Panc1 (cell line): ENCODE results near the gene INPP5F. TPM values are rescaled to one million over a fixed set of nuclear protein-coding genes. Genes with fewer than 3 reads are reported as not detected.

ENCODE experiments used
- ATAC-seq: fragments of 200-7000 bp; cut with Tn5 transposase; 2 replicates; pipeline ENCODE4 v1.9.1; 2020; ENCODE audit warnings: mild to moderate bottlenecking, moderate library complexity
- BruUV-seq: library from RNA; stranded (reverse); fragments of 400-500 nt; replicated peaks from 2 replicates; lab custom pipeline; 2021; lab: Mats Ljungman, UMichigan
- CTCF ChIA-PET: fragments of 300-600 bp; sonication (Branson Sonifier 250); formaldehyde crosslinking; loops from one replicate; lab custom pipeline; 2022; ENCODE audit warnings: antibody characterized with exemption; lab: Charles Lee
- POLR2A ChIA-PET: fragments of 300-600 bp; sonication (Branson Sonifier 250); formaldehyde crosslinking; loops from one replicate; lab custom pipeline; 2022; ENCODE audit warnings: antibody characterized with exemption; lab: Charles Lee
- DNase-seq: peaks from one replicate; pipeline ENCODE4 v3.0.0-alpha.2; 2010; ENCODE audit warnings: low read depth, low spot score
- H3K27ac ChIP-seq: 2 replicates; pipeline ENCODE4 v1.5.1; 2011; ENCODE audit warnings: mild to moderate bottlenecking, low read length, inconsistent platforms
- H3K27me3 ChIP-seq: fragments of 200-500 bp; sonication (Bioruptor generic); 2 replicates; pipeline ENCODE4 v1.6.0; 2014; ENCODE audit warnings: low read length, inconsistent platforms; ENCODE audit not compliant: control insufficient read depth, insufficient read depth
- H3K36me3 ChIP-seq: fragments of 200-500 bp; sonication (Bioruptor generic); 2 replicates; pipeline ENCODE4 v1.5.1; 2014; ENCODE audit warnings: inconsistent platforms, mild to moderate bottlenecking, low read length, moderate library complexity; ENCODE audit not compliant: control insufficient read depth, insufficient read depth
- H3K4me1 ChIP-seq: 2 replicates; pipeline ENCODE4 v1.5.1; 2011; ENCODE audit warnings: inconsistent platforms, mild to moderate bottlenecking, low read length, moderate library complexity; ENCODE audit not compliant: control insufficient read depth, insufficient read depth
- H3K4me3 ChIP-seq, 2 experiments: 2 replicates each; pipeline ENCODE4 v1.5.1; 2011 to 2012; ENCODE audit warnings: low read depth in 2 of 2, low read length in 2 of 2, mild to moderate bottlenecking in 2 of 2, inconsistent platforms in 1 of 2, moderate library complexity in 1 of 2
- H3K9me3 ChIP-seq: fragments of 200-500 bp; sonication (Bioruptor generic); 2 replicates; pipeline ENCODE4 v1.5.1; 2014; ENCODE audit warnings: low read depth, mild to moderate bottlenecking, inconsistent platforms, low read length, moderate library complexity; ENCODE audit not compliant: control insufficient read depth, insufficient read depth
- POLR2AphosphoS5 ChIP-seq: IDR thresholded peaks from 2 replicates; pipeline ENCODE4 v1.6.1; 2012; ENCODE audit warnings: mild to moderate bottlenecking, low read depth, low read length, moderate library complexity
- REST ChIP-seq, 2 experiments: IDR thresholded peaks; 2 replicates each; pipeline ENCODE4 v1.6.1; 2011 to 2012; ENCODE audit warnings: low read depth in 2 of 2, control low read depth in 1 of 2, low read length in 1 of 2, mild to moderate bottlenecking in 1 of 2, moderate library complexity in 1 of 2; ENCODE audit not compliant: insufficient read depth in 1 of 2
- SIN3A ChIP-seq: IDR thresholded peaks from 2 replicates; pipeline ENCODE4 v1.6.1; 2012; ENCODE audit warnings: low read depth, mild to moderate bottlenecking, low read length, moderate library complexity, borderline replicate concordance; ENCODE audit not compliant: insufficient read depth
- TCF7L2 ChIP-seq: IDR thresholded peaks from 2 replicates; pipeline ENCODE4 v1.6.1; 2011; ENCODE audit warnings: mild to moderate bottlenecking, low read depth, low read length, inconsistent platforms
- in situ Hi-C: cut with HindIII; loops from 2 replicates; pipeline ENCODE4 v1.10.0; 2016; ENCODE audit warnings: low sequenced_read_pairs, low pct_unique_long_range_greater_than_20kb
- intact Hi-C: fragments of 100-400 bp; cut with micrococcal nuclease; formaldehyde crosslinking; loops from one replicate; pipeline ENCODE4 v1.10.0; 2022; ENCODE audit not compliant: unreplicated experiment
- total RNA-seq: library from RNA; stranded (reverse); gene quantifications from one replicate; pipeline ENCODE4 v1.2.1, GENCODE V29; 2021; ENCODE audit not compliant: unreplicated experiment
- TF ChIP-seq, protein P1 (sequence below): fragments of 450-650 bp; IDR thresholded peaks from 2 replicates; pipeline ENCODE4 v1.5.1; 2017; ENCODE audit warnings: mild to moderate bottlenecking

INPP5F gene
- total RNA-seq, 1 experiment from 2014 or later, result 26.7 TPM

DNA sequence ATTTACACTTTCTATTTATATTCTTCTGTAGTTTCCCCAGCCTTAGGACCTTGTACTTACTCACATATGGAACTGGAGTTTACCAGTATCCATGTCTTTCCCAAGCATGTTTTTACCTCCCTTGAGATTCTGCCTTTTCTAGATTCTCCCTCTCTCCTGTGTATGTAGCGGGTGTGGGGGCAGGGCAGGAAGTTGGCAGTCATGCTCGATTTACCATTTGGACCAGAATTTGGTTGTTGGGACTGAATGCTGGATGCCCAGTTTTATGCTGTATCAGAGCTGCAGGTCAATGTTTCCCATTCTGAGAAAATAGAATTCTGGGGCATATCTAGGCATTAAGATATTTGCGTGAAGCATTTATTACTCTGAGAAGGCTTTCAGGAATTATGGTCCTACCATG, 14.2 kb downstream of the INPP5F start:
- intact Hi-C loops (no loop called here), in situ Hi-C loops (no loop called here)
- ATAC-seq (no peak), DNase-seq (no peak)
- H3K36me3 ChIP-seq, result no peaks in the 10 kb centered on the region
- no peaks in the 10 kb centered on the region for H3K27me3 ChIP-seq
- no peaks in the 10 kb centered on the region for H3K9me3 ChIP-seq
- POLR2A ChIA-PET, result no interaction called here
- no peak overlapping the region for H3K27ac ChIP-seq
- CTCF ChIA-PET, result no interaction called here
- H3K4me1 ChIP-seq, result peaks cover 21% of the 10 kb centered on the region
- H3K4me3 ChIP-seq, result no peak overlapping the region
- no peak for TF ChIP-seq POLR2AphosphoS5
- no peak for TF ChIP-seq SIN3A
- TF ChIP-seq, protein P1, sequence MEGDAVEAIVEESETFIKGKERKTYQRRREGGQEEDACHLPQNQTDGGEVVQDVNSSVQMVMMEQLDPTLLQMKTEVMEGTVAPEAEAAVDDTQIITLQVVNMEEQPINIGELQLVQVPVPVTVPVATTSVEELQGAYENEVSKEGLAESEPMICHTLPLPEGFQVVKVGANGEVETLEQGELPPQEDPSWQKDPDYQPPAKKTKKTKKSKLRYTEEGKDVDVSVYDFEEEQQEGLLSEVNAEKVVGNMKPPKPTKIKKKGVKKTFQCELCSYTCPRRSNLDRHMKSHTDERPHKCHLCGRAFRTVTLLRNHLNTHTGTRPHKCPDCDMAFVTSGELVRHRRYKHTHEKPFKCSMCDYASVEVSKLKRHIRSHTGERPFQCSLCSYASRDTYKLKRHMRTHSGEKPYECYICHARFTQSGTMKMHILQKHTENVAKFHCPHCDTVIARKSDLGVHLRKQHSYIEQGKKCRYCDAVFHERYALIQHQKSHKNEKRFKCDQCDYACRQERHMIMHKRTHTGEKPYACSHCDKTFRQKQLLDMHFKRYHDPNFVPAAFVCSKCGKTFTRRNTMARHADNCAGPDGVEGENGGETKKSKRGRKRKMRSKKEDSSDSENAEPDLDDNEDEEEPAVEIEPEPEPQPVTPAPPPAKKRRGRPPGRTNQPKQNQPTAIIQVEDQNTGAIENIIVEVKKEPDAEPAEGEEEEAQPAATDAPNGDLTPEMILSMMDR, result no peak
- no peak for TF ChIP-seq REST (IDR thresholded peaks at IDR 0.05; ENCODE audit: insufficient read depth in 1 of 2, low read depth in 2 of 2, low read length in 1 of 2)
- no peak for TF ChIP-seq TCF7L2
- BruUV-seq, result no TSS peak

DNA sequence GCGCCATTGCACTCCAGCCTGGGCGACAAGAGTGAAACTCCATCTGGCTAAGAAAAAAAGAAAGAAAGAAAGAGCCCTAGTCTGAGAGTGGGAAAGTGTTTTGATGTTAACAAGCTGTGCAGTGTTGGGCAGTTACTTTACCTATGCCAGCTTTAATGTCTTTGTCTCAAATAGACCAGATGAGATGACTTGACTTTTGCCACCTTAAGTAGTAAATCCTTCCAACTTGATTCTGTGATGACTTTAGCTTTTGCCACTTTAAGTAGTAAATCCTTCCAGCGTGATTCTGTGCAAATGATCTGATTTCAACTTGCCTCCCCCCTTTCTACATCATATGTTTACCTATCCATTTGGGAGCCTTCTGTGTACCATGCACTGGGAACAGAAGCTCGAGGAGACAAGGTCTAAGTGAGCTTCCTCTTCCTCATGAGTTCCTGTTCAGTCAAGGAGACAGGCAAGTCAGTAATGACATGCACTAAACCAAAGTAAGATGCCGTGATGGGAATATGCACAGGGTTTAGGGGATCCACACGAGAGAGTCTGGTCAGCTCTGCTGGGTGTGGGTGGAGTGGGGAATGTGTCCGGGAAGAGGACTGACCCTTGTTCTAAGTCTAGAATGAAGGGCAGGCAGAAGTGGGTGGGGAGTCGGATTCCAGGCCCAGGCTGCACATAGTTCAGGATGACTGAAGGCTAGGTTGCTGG, 17.2 kb downstream of the INPP5F start:
- ChIA-PET CTCF (interaction anchor here (0.8 kb wide), 1 partner anchor 56 kb away, joined by 3 read pairs; no protein-coding TSS in a partner anchor), POLR2A (no interaction called here)
- in situ Hi-C loops (no loop called here), intact Hi-C loops (no loop called here)
- DNase-seq, result no peak
- Histone ChIP-seq H3K4me1 (peaks cover 5% of the 10 kb centered on the region; the same call in 1 of the 2 replicates), H3K4me3 (no peak overlapping the region), H3K36me3 (no peaks in the 10 kb centered on the region), H3K27ac (no peak overlapping the region), H3K9me3 (no peaks in the 10 kb centered on the region), H3K27me3 (no peaks in the 10 kb centered on the region)
- ATAC-seq, result peak; percentile 9; the same call in 1 of the 2 replicates
- TF ChIP-seq POLR2AphosphoS5 (no peak), SIN3A (no peak), REST (IDR thresholded peaks at IDR 0.05; ENCODE audit: insufficient read depth in 1 of 2, low read depth in 2 of 2, low read length in 1 of 2) (no peak), TCF7L2 (no peak)
- TF ChIP-seq, protein P1, result no peak
- BruUV-seq, result no TSS peak
